ENCODE results near the gene TMEM176A.

DNA sequence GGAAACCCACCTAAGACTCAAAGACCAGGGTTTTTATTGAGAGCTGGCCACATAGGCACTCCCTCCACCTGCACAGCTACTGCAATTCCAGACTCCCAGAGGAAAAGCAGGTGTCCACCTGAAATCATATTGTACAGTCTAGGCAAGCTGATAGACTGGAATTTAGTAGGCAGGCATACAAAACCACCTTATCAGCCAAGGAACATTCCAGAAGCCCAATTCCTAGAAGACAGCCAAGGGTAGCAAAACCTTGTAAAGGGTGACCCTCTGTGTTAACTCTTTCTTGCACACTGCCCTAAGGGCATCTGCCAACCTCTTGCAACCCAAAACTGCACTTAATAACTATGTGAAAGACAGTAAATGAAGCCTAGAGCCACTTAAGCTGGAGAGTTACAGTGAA, 5.3 kb downstream of the TMEM176A start:
- TF ChIP-seq, protein P1, sequence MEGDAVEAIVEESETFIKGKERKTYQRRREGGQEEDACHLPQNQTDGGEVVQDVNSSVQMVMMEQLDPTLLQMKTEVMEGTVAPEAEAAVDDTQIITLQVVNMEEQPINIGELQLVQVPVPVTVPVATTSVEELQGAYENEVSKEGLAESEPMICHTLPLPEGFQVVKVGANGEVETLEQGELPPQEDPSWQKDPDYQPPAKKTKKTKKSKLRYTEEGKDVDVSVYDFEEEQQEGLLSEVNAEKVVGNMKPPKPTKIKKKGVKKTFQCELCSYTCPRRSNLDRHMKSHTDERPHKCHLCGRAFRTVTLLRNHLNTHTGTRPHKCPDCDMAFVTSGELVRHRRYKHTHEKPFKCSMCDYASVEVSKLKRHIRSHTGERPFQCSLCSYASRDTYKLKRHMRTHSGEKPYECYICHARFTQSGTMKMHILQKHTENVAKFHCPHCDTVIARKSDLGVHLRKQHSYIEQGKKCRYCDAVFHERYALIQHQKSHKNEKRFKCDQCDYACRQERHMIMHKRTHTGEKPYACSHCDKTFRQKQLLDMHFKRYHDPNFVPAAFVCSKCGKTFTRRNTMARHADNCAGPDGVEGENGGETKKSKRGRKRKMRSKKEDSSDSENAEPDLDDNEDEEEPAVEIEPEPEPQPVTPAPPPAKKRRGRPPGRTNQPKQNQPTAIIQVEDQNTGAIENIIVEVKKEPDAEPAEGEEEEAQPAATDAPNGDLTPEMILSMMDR (IDR thresholded peaks at IDR 0.05) = no peak
- TF ChIP-seq POLR2A (IDR thresholded peaks at IDR 0.05) (no peak), POLR2AphosphoS5 (IDR thresholded peaks at IDR 0.05) (no peak)

Data from breast epithelium (tissue), 3 donors.